MM.1S (cell line): ENCODE results near the gene LDLRAD4.

Experiments
- EZH2 ChIP-seq: fragments of 300-600 bp; sonication (generic); optimal IDR thresholded peaks from 2 replicates; pipeline ENCODE3; 2017; ENCODE audit warnings: low read depth, mild to moderate bottlenecking, antibody characterized with exemption, low read length, mixed read lengths
- EZH2phosphoT487 ChIP-seq: fragments of 300-600 bp; sonication (generic); IDR thresholded peaks from 2 replicates; pipeline ENCODE4 v1.6.1; 2018; ENCODE audit warnings: antibody characterized with exemption, low read length
- TF ChIP-seq, protein P1 (sequence below): fragments of 300-600 bp; sonication (generic); IDR thresholded peaks from 2 replicates; pipeline ENCODE4 v1.5.1; 2016; ENCODE audit warnings: antibody characterized with exemption, low read length, mixed read lengths

DNA sequence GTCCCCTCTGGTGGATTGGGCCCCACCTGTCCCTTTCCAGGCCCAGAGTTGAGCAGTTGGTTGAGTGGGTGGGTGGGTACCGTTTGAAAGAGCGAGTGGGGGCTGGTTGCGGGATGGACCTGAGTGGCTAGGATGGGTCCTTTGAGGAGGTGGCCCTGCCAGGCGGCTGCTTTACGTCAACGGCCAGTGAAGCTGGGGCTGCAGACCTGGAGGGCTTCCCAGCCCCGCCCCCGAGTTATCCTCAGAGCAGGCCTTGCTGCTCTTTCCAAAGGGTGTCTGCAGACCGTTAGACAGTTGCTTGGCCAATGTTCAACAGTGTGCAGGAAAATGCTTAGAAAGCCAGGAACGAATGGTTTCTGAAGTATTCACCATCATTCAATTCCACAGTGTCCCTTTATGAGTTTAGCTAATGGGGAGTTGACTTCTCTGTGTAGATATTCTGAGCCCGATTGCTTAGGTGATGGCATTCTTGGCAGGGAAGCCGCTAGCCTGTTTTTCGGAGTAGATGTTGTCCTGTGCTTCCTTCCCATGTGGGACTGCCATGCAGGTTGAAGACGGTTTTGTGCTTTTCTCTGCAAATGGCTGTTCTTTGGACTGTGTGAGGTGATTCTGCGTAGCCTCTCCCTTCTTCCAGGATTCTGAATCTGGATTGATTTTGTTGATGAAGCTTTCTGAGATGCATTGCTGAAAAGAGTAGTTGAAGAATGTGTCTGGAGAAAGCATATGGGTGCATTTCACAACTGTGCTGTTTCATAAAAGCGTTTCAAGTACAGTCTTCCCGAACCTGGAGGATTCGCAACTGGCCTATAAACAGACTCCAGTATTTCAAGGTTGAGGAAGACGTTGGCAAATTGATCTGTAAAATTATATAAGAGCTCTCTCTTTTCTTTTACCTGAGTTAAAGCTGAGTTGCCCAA lies 45.8 kb downstream of the LDLRAD4 start:
- TF ChIP-seq, protein P1, sequence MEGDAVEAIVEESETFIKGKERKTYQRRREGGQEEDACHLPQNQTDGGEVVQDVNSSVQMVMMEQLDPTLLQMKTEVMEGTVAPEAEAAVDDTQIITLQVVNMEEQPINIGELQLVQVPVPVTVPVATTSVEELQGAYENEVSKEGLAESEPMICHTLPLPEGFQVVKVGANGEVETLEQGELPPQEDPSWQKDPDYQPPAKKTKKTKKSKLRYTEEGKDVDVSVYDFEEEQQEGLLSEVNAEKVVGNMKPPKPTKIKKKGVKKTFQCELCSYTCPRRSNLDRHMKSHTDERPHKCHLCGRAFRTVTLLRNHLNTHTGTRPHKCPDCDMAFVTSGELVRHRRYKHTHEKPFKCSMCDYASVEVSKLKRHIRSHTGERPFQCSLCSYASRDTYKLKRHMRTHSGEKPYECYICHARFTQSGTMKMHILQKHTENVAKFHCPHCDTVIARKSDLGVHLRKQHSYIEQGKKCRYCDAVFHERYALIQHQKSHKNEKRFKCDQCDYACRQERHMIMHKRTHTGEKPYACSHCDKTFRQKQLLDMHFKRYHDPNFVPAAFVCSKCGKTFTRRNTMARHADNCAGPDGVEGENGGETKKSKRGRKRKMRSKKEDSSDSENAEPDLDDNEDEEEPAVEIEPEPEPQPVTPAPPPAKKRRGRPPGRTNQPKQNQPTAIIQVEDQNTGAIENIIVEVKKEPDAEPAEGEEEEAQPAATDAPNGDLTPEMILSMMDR = no peak
- TF ChIP-seq EZH2 (no peak), EZH2phosphoT487 (no peak)
